Lung (tissue), 12 donors: ENCODE measurements around the gene RAD52. TPM values are rescaled to one million over a fixed set of nuclear protein-coding genes. Genes with fewer than 3 reads are reported as not detected.
A peak's percentile ranks its signal among the peaks of the same experiment; 100 is the strongest.

ENCODE experiments used
- ATAC-seq: fragments of 200-7000 bp; cut with Tn5 transposase; one replicate; pipeline ENCODE4 v1.9.1; 2020; ENCODE audit warnings: moderate number of reproducible peaks; ENCODE audit not compliant: insufficient read depth, low FRiP score
- DNase-seq, 3 donors: peaks; one replicate each; pipeline ENCODE4 v3.0.0-alpha.2; 2013 to 2017
- H3K27ac ChIP-seq, 2 donors: one replicate each; pipeline ENCODE4 v1.5.1; 2013; ENCODE audit warnings: mild to moderate bottlenecking in 2 of 2, moderate library complexity in 2 of 2, control low read depth in 1 of 2, inconsistent platforms in 1 of 2, low read depth in 1 of 2, low read length in 1 of 2
- H3K27me3 ChIP-seq, 3 donors: one replicate each; pipeline ENCODE4 v1.5.1; 2013; ENCODE audit warnings: low read length in 2 of 3; ENCODE audit not compliant: control insufficient read depth in 3 of 3, insufficient read depth in 3 of 3
- H3K36me3 ChIP-seq, 4 donors: one replicate each; pipeline ENCODE4 v1.5.1; 2013; ENCODE audit warnings: low read length in 4 of 4, mild to moderate bottlenecking in 1 of 4, moderate library complexity in 1 of 4; ENCODE audit not compliant: control insufficient read depth in 4 of 4, insufficient read depth in 4 of 4
- H3K4me1 ChIP-seq, 5 donors: one replicate each; pipeline ENCODE4 v1.5.1; 2013; ENCODE audit warnings: low read length in 5 of 5, mild to moderate bottlenecking in 2 of 5, moderate library complexity in 1 of 5; ENCODE audit not compliant: control insufficient read depth in 5 of 5, insufficient read depth in 5 of 5
- H3K4me3 ChIP-seq: one replicate; pipeline ENCODE4 v1.5.1; 2013; ENCODE audit warnings: mild to moderate bottlenecking, control low read depth, moderate library complexity
- H3K9ac ChIP-seq, 2 donors: one replicate each; pipeline ENCODE4 v1.5.1; 2013; ENCODE audit warnings: low read length in 2 of 2, control low read depth in 1 of 2; ENCODE audit not compliant: insufficient read depth in 1 of 2
- H3K9me3 ChIP-seq, 4 donors: one replicate each; pipeline ENCODE4 v1.5.1; 2013; ENCODE audit warnings: low read length in 3 of 4, mild to moderate bottlenecking in 1 of 4, moderate library complexity in 1 of 4; ENCODE audit not compliant: control insufficient read depth in 4 of 4, insufficient read depth in 3 of 4
- CTCF ChIP-seq: IDR thresholded peaks from 2 replicates; pipeline ENCODE4 v1.5.1; 2012; ENCODE audit warnings: mild to moderate bottlenecking; ENCODE audit errors: control extremely low read depth, extremely low read depth
- WGBS, 2 donors: extraction: QIAGEN DNeasy Blood & Tissue Kit; methylation state at CpG; one replicate each; pipeline ENCODE4 v1.1.7; 2013; 5-methylcytosine and 5-hydroxymethylcytosine counted together
- polyA plus RNA-seq, 2 donors: library from polyadenylated mRNA; stranded (reverse); fragments of 200-250 nt; gene quantifications; one replicate each; pipeline ENCODE4 v1.2.1, GENCODE V29; 2013
- total RNA-seq, 2 donors: library from RNA; depleted of rRNA in 1 of 2; stranded (reverse); fragments of >200 nt in 1 of 2; gene quantifications; one replicate each; pipeline ENCODE4 v1.2.1, GENCODE V29; 2014 to 2021
- donor health status: control.
- donor health status: control.
- donor health status: Bipolar disorder and iron deficiency.
- donor health status: healthy.
- donor health status: DM: yes; HTN: yes; CAD: no.

Gene RAD52
- total and polyA plus RNA-seq, 4 donors, result 4.3 to 36.8 (median 8.0) TPM

- Histone ChIP-seq H3K9me3 (no peaks in the 10 kb centered on the region), H3K4me1 (peaks cover 0 to 8% (median 2%) of the 10 kb centered on the region in 5 donors), H3K9ac (no peak overlapping the region), H3K4me3 (no peak overlapping the region), H3K36me3 (peaks cover 0 to 7% (median 2%) of the 10 kb centered on the region in 4 donors), H3K27ac (no peak overlapping the region), H3K27me3 (no peaks in the 10 kb centered on the region)
- no peak for ATAC-seq
- DNase-seq, result no peak
- 50 to 56% methylated on average over 7 of the region's 7 CpGs for WGBS, 2 donors
- no peak for TF ChIP-seq CTCF
Measured at GRCh38 chr12:944211-944610, 5.3 kb downstream of the RAD52 start.

GRCh38 chr12:943051-943450 lies 6.4 kb downstream of the RAD52 start:
- ATAC-seq (no peak), DNase-seq (no peak)
- Histone ChIP-seq H3K4me1 (peaks cover 0 to 4% (median 0%) of the 10 kb centered on the region in 5 donors), H3K36me3 (peaks cover 0 to 7% (median 2%) of the 10 kb centered on the region in 4 donors), H3K27ac (peak overlapping the region in 1 of 2 donors; percentile 40), H3K4me3 (no peak overlapping the region), H3K9ac (no peak overlapping the region), H3K9me3 (no peaks in the 10 kb centered on the region), H3K27me3 (no peaks in the 10 kb centered on the region)
- WGBS, 2 donors, result 89 to 94% methylated on average over 6 of the region's 6 CpGs
- TF ChIP-seq CTCF, result no peak

- no peak overlapping the region for H3K4me3 ChIP-seq
- no peak overlapping the region for H3K9ac ChIP-seq
- TF ChIP-seq CTCF, result no peak
- DNase-seq (no peak), ATAC-seq (no peak)
- peaks cover 0 to 4% (median 0%) of the 10 kb centered on the region in 5 donors for H3K4me1 ChIP-seq
- H3K9me3 ChIP-seq, result no peaks in the 10 kb centered on the region
- H3K27ac ChIP-seq, result no peak overlapping the region
- H3K27me3 ChIP-seq, result no peaks in the 10 kb centered on the region
- 97% methylated on average over 3 of the region's 3 CpGs for WGBS, 2 donors
- peaks cover 0 to 7% (median 1%) of the 10 kb centered on the region in 4 donors for H3K36me3 ChIP-seq
Measured at GRCh38 chr12:938810-939209, 10.7 kb downstream of the RAD52 start.
